ENCODE measurements around the gene ABHD12. TPM values are rescaled to one million over a fixed set of nuclear protein-coding genes. Genes with fewer than 3 reads are reported as not detected.

Gene ABHD12
- polyA plus RNA-seq, 1 experiment, result 25.0 TPM

GRCh38 chr20:25397096-25397495, 6.5 kb upstream of the ABHD12 start:
- H3K27me3 ChIP-seq (ENCODE audit: control insufficient read depth, insufficient read depth, low read length), result no peaks in the 10 kb centered on the region
- ChIA-PET CTCF (interaction anchor here (0.5 to 6.4 kb wide), 7 partner anchors 11 to 402 kb away, joined by 3 to 71 read pairs (median 13); partner anchors contain the start of gene GINS1), POLR2A (no interaction called here)
- H3K4me3 ChIP-seq (ENCODE audit: low read depth, low read length), result no peak overlapping the region
- DNase-seq (ENCODE audit: low read depth), result no peak
- TF ChIP-seq, protein P1, sequence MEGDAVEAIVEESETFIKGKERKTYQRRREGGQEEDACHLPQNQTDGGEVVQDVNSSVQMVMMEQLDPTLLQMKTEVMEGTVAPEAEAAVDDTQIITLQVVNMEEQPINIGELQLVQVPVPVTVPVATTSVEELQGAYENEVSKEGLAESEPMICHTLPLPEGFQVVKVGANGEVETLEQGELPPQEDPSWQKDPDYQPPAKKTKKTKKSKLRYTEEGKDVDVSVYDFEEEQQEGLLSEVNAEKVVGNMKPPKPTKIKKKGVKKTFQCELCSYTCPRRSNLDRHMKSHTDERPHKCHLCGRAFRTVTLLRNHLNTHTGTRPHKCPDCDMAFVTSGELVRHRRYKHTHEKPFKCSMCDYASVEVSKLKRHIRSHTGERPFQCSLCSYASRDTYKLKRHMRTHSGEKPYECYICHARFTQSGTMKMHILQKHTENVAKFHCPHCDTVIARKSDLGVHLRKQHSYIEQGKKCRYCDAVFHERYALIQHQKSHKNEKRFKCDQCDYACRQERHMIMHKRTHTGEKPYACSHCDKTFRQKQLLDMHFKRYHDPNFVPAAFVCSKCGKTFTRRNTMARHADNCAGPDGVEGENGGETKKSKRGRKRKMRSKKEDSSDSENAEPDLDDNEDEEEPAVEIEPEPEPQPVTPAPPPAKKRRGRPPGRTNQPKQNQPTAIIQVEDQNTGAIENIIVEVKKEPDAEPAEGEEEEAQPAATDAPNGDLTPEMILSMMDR (IDR thresholded peaks at IDR 0.05; ENCODE audit: insufficient read depth, low read depth, low read length), result no peak
- H3K36me3 ChIP-seq (ENCODE audit: control insufficient read depth, insufficient read depth, low read length), result no peaks in the 10 kb centered on the region

DNA sequence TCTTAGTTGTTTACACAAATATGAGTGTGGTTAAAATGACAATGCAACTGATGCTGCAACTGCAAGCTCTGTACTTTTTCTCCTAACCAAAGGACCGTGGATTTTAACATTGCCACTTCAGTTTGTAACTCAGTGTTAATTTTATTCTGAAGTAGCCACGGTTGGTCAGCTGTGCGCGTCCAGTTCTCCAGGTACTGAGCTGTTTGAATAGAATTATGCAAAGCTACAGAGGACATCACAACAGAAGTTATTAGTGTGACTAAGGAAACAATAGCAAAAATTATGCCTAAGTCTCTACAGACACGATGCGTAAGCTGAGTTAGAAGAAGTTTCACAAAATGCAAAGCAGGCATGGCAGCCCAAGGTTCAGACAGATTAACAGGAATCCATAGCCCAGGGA, 4.4 kb upstream of the ABHD12 start:
- POLR2A ChIA-PET, result no interaction called here
- Histone ChIP-seq H3K36me3 (ENCODE audit: control insufficient read depth, insufficient read depth, low read length) (no peaks in the 10 kb centered on the region), H3K4me3 (ENCODE audit: low read depth, low read length) (no peak overlapping the region), H3K27me3 (ENCODE audit: control insufficient read depth, insufficient read depth, low read length) (no peaks in the 10 kb centered on the region)
- TF ChIP-seq, protein P1 (IDR thresholded peaks at IDR 0.05; ENCODE audit: insufficient read depth, low read depth, low read length), result no peak
- CTCF ChIA-PET, result no interaction called here
- DNase-seq (ENCODE audit: low read depth), result no peak

DNA sequence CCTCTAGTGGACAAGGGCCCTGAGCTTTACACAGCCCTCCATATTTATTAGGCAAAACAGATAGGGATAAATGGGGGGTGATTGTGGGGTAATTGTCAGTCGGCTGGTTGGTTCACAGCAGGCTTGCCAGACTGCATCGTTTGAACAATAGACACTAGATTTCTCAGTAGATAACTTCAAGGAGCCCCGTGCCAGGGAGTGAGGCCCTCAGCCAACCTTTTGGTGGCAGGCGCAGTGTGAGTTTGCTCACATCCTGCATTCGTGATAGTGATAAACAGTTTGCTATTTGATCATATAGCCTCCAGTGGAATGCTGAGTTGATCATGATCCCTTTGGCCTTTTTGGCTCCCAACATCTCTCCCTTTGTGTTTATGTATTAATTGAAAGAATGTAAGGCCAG, 3.6 kb upstream of the ABHD12 start:
- no peaks in the 10 kb centered on the region for H3K27me3 ChIP-seq (ENCODE audit: control insufficient read depth, insufficient read depth, low read length)
- H3K4me3 ChIP-seq (ENCODE audit: low read depth, low read length), result no peak overlapping the region
- POLR2A ChIA-PET, result no interaction called here
- TF ChIP-seq, protein P1 (IDR thresholded peaks at IDR 0.05; ENCODE audit: insufficient read depth, low read depth, low read length), result no peak
- no peaks in the 10 kb centered on the region for H3K36me3 ChIP-seq (ENCODE audit: control insufficient read depth, insufficient read depth, low read length)
- no peak for DNase-seq (ENCODE audit: low read depth)
- CTCF ChIA-PET, result interaction anchor here (0.5 kb wide), 1 partner anchor 199 kb away, joined by 4 read pairs; the partner anchor contains the start of gene ENTPD6

- H3K4me3 ChIP-seq (ENCODE audit: low read depth, low read length), result peak overlapping the region; percentile 97
- CTCF ChIA-PET, result no interaction called here
- DNase-seq (ENCODE audit: low read depth), result no peak
- no peaks in the 10 kb centered on the region for H3K27me3 ChIP-seq (ENCODE audit: control insufficient read depth, insufficient read depth, low read length)
- no peaks in the 10 kb centered on the region for H3K36me3 ChIP-seq (ENCODE audit: control insufficient read depth, insufficient read depth, low read length)
- TF ChIP-seq, protein P1 (IDR thresholded peaks at IDR 0.05; ENCODE audit: insufficient read depth, low read depth, low read length), result no peak
- POLR2A ChIA-PET, result no interaction called here
Observed at GRCh38 chr20:25389858-25390537, 637 bp downstream of the ABHD12 start.

DNA sequence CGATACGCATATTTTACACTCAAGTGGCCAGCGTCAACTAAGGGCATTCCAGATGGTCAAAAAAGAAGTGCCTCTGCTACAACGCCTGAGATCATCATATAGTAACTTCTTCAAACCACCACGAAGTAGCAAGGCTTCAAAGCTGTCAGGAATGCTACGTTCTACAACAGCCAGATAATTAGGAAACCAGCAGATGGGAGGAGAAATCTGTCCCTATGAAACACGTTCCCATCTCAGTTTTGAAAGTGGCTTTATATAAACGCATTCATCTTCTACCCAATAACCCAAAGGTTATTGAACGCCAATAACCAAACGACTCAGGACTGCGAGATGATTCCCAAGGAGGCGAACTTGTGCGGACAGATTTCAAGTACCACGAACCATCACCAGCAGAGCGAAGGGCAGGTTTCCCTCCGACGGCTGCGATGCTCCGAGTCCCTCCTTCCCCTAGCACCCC, 1.2 kb downstream of the ABHD12 start:
- DNase-seq (ENCODE audit: low read depth), result no peak
- Histone ChIP-seq H3K27me3 (ENCODE audit: control insufficient read depth, insufficient read depth, low read length) (no peaks in the 10 kb centered on the region), H3K4me3 (ENCODE audit: low read depth, low read length) (peak overlapping the region; percentile 97), H3K36me3 (ENCODE audit: control insufficient read depth, insufficient read depth, low read length) (no peaks in the 10 kb centered on the region)
- POLR2A ChIA-PET, result no interaction called here
- TF ChIP-seq, protein P1 (IDR thresholded peaks at IDR 0.05; ENCODE audit: insufficient read depth, low read depth, low read length), result no peak
- CTCF ChIA-PET, result no interaction called here

Data from BJ (cell line).